Body of pancreas (tissue), 4 donors: ENCODE data around the gene KTN1. TPM values are rescaled to one million over a fixed set of nuclear protein-coding genes. Genes with fewer than 3 reads are reported as not detected.

Source experiments
- ATAC-seq: fragments of 150-250 bp; one replicate; pipeline ENCODE4 v1.9.1; 2016
- DNase-seq, 4 donors: peaks; one replicate each; pipeline ENCODE4 v3.0.0-alpha.2; 2019
- H3K27ac ChIP-seq, 4 donors: fragments of 200-600 bp; sonication (generic); 1 replicate in 3 of 4; 2 replicates in 1 of 4; pipeline versions ENCODE4 v1.5.1 to v1.6.1; 2016 to 2019; ENCODE audit warnings: mild to moderate bottlenecking in 1 of 4, mixed read lengths in 1 of 4, moderate library complexity in 1 of 4
- H3K27me3 ChIP-seq, 2 donors: fragments of 200-600 bp; sonication (generic); one replicate each; pipeline ENCODE4 v1.6.0; 2016; ENCODE audit warnings: mild to moderate bottlenecking in 1 of 2
- H3K36me3 ChIP-seq, 2 donors: fragments of 200-600 bp; sonication (generic); replicated peaks in 1 of 2; 2 replicates each; pipeline ENCODE4 v1.5.1; 2016; ENCODE audit warnings: low read depth in 2 of 2; ENCODE audit not compliant: insufficient read depth in 1 of 2
- H3K4me1 ChIP-seq: fragments of 200-600 bp; sonication (generic); one replicate; pipeline ENCODE4 v1.6.0; 2016
- H3K4me3 ChIP-seq, 2 donors: fragments of 200-600 bp; sonication (generic); 1 replicate in 1 of 2; 2 replicates in 1 of 2; pipeline ENCODE4 v1.5.1; 2016 to 2019
- H3K9me3 ChIP-seq, 3 donors: fragments of 200-600 bp; sonication (generic); 1 replicate in 2 of 3; 2 replicates in 1 of 3; pipeline ENCODE4 v1.5.1; 2016
- CTCF ChIP-seq, 7 experiments: fragments of 450-650 bp in 4 of 7; fragments of 200-600 bp in 3 of 7; sonication (generic) in 3 of 7; IDR thresholded peaks; one replicate each; pipeline ENCODE4 v1.5.1; 2016 to 2019; ENCODE audit warnings: antibody characterized with exemption in 7 of 7
- POLR2A ChIP-seq, 3 donors: fragments of 450-650 bp; IDR thresholded peaks; one replicate each; pipeline ENCODE4 v1.6.1; 2016; ENCODE audit warnings: antibody characterized with exemption in 3 of 3, mild to moderate bottlenecking in 2 of 3
- WGBS, 2 donors: methylation state at CpG; one replicate each; pipeline ENCODE4 v1.1.5; 2017; 5-methylcytosine and 5-hydroxymethylcytosine counted together
- intact Hi-C: fragments of 100-400 bp; cut with DNase I; formaldehyde crosslinking; loops from one replicate; pipeline ENCODE4 v1.15.1; 2023
- total RNA-seq, 2 donors: library from RNA; depleted of rRNA; stranded (reverse); fragments of >200 nt; gene quantifications; one replicate each; pipeline ENCODE4 v1.1.0, GENCODE V29; 2016

The KTN1 gene
- total RNA-seq, 2 donors from 2014 or later = 57.0 to 91.8 TPM

- no peaks in the 10 kb centered on the region for H3K9me3 ChIP-seq
- no peaks in the 10 kb centered on the region for H3K4me1 ChIP-seq
- intact Hi-C loops = no loop called here
- H3K4me3 ChIP-seq = no peak overlapping the region
- H3K27ac ChIP-seq = no peak overlapping the region
- TF ChIP-seq CTCF (IDR thresholded peaks at IDR 0.05) = no peak
- TF ChIP-seq POLR2A (IDR thresholded peaks at IDR 0.05) = no peak
- peaks cover 0 to 3% of the 10 kb centered on the region in 2 donors for H3K36me3 ChIP-seq
- no peak for DNase-seq
- no peak for ATAC-seq
- H3K27me3 ChIP-seq = no peaks in the 10 kb centered on the region
- WGBS, 2 donors = 94 to 99% methylated on average over 1 to 2 of the region's 2 CpGs
These were observed 66.1 kb downstream of the KTN1 start for GRCh38 chr14:55645845-55646832.

- ATAC-seq (no peak), DNase-seq (no peak)
- no peak overlapping the region for H3K4me3 ChIP-seq
- H3K36me3 ChIP-seq = peaks cover 0 to 5% of the 10 kb centered on the region in 2 donors
- intact Hi-C loops = no loop called here
- no peak overlapping the region for H3K27ac ChIP-seq
- H3K9me3 ChIP-seq = no peaks in the 10 kb centered on the region
- no peaks in the 10 kb centered on the region for H3K27me3 ChIP-seq
- 86 to 91% methylated on average over 1 of the region's 1 CpG for WGBS, 2 donors
- peaks cover 7% of the 10 kb centered on the region for H3K4me1 ChIP-seq
- no peak for TF ChIP-seq POLR2A (IDR thresholded peaks at IDR 0.05)
- no peak for TF ChIP-seq CTCF (IDR thresholded peaks at IDR 0.05)
These were observed 71.0 kb downstream of the KTN1 start for GRCh38 chr14:55650992-55651391.

GRCh38 chr14:55654243-55654642 lies 74.2 kb downstream of the KTN1 start:
- H3K4me1 ChIP-seq = peaks cover 7% of the 10 kb centered on the region
- intact Hi-C loops = no loop called here
- peaks cover 0 to 1% of the 10 kb centered on the region in 2 donors for H3K36me3 ChIP-seq

GRCh38 chr14:55661029-55661428 lies 81.0 kb downstream of the KTN1 start:
- Histone ChIP-seq H3K4me3 (no peak overlapping the region), H3K27me3 (no peaks in the 10 kb centered on the region), H3K4me1 (no peaks in the 10 kb centered on the region), H3K9me3 (no peaks in the 10 kb centered on the region), H3K36me3 (no peaks in the 10 kb centered on the region), H3K27ac (no peak overlapping the region)
- intact Hi-C loops = no loop called here
- no peak for DNase-seq
- TF ChIP-seq POLR2A (IDR thresholded peaks at IDR 0.05) = no peak
- TF ChIP-seq CTCF (IDR thresholded peaks at IDR 0.05) = no peak
- ATAC-seq = no peak

More at GRCh38 chr14:55654243-55654642, 74.2 kb downstream of the KTN1 start:
- 18 to 20% methylated on average over 2 of the region's 2 CpGs for WGBS, 2 donors
- TF ChIP-seq POLR2A (IDR thresholded peaks at IDR 0.05) (no peak), CTCF (IDR thresholded peaks at IDR 0.05) (no peak)
- H3K4me3 ChIP-seq = no peak overlapping the region
- H3K9me3 ChIP-seq = no peaks in the 10 kb centered on the region
- DNase-seq = no peak
- ATAC-seq = peak; percentile 45
- H3K27me3 ChIP-seq = no peaks in the 10 kb centered on the region
- H3K27ac ChIP-seq = no peak overlapping the region
